NAMALWA (cell line): ENCODE measurements around the gene ATCAY.

Experiments
- DNase-seq: peaks from one replicate; pipeline ENCODE4 v3.0.0-alpha.2; 2015; ENCODE audit warnings: low spot score

Gene ATCAY

GRCh38 chr19:3880471-3881271 lies at the start of gene ATCAY:
ATCAY (plus strand) TSS chr19:3880685; CDS start chr19:3885768, 5,083 bp downstream.
- DNase-seq: no peak

- no peak for DNase-seq
These were observed 48.9 kb upstream of the ATCAY start for GRCh38 chr19:3831601-3832000.

- DNase-seq: no peak
These were observed 48.5 kb upstream of the ATCAY start for GRCh38 chr19:3832001-3832400.

- DNase-seq: no peak
These were observed 46.7 kb upstream of the ATCAY start for GRCh38 chr19:3833578-3834348.

- DNase-seq: no peak
These were observed 46.0 kb upstream of the ATCAY start for GRCh38 chr19:3834349-3835054.

- DNase-seq: no peak
These were observed 45.4 kb upstream of the ATCAY start for GRCh38 chr19:3835055-3835435.

GRCh38 chr19:3836887-3837286 lies 43.6 kb upstream of the ATCAY start:
- no peak for DNase-seq

- DNase-seq: no peak
These were observed 43.2 kb upstream of the ATCAY start for GRCh38 chr19:3837332-3837731.

GRCh38 chr19:3837922-3838321 lies 42.6 kb upstream of the ATCAY start:
- DNase-seq: no peak

GRCh38 chr19:3838661-3839060 lies 41.8 kb upstream of the ATCAY start:
- DNase-seq: no peak

GRCh38 chr19:3839941-3840340 lies 40.5 kb upstream of the ATCAY start:
- DNase-seq: no peak

GRCh38 chr19:3840804-3841203 lies 39.7 kb upstream of the ATCAY start:
- DNase-seq: no peak

- DNase-seq: no peak
These were observed 37.5 kb upstream of the ATCAY start for GRCh38 chr19:3842948-3843347.

GRCh38 chr19:3844596-3844995 lies 35.9 kb upstream of the ATCAY start:
- DNase-seq: no peak

GRCh38 chr19:3849092-3849491 lies 31.4 kb upstream of the ATCAY start:
- DNase-seq: peak; percentile 82

GRCh38 chr19:3849787-3850186 lies 30.7 kb upstream of the ATCAY start:
- DNase-seq: no peak

- no peak for DNase-seq
These were observed 30.0 kb upstream of the ATCAY start for GRCh38 chr19:3850320-3850972.

GRCh38 chr19:3851254-3852176 lies 29.0 kb upstream of the ATCAY start:
- DNase-seq: peak; percentile 38

GRCh38 chr19:3852177-3852511 lies 28.3 kb upstream of the ATCAY start:
- DNase-seq: no peak

- DNase-seq: peak; percentile 79
These were observed 27.8 kb upstream of the ATCAY start for GRCh38 chr19:3852614-3853254.

- no peak for DNase-seq
These were observed 25.2 kb upstream of the ATCAY start for GRCh38 chr19:3855320-3855719.
